HG02884 (cell line): ENCODE data around the gene RET.

Source experiments
- ATAC-seq: cut with Tn5 transposase; IDR thresholded peaks from one replicate; pipeline ENCODE4 v1.9.1; 2021; ENCODE audit warnings: mild to moderate bottlenecking, moderate library complexity; ENCODE audit not compliant: unreplicated experiment

Gene RET

DNA sequence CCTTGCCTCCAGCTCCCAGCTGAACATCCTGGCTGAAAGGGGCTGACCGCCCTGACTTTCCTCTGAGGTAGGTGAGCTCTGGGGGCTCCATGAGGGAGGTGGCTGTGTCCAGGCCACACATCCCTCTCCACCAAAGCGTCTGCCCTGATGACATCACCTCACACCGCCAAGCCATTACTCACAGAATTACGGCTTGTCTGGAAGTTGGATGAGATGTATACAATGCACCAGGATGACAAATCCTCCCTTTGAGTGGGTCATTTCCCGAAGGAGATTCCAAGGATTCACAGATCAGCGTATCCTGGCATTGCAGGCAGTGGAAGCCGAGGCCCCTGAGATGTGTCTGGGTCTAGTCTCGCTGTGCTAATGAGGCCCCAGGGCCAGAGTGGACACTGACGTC is 15.1 kb upstream of the RET start:
- ATAC-seq = no peak

DNA sequence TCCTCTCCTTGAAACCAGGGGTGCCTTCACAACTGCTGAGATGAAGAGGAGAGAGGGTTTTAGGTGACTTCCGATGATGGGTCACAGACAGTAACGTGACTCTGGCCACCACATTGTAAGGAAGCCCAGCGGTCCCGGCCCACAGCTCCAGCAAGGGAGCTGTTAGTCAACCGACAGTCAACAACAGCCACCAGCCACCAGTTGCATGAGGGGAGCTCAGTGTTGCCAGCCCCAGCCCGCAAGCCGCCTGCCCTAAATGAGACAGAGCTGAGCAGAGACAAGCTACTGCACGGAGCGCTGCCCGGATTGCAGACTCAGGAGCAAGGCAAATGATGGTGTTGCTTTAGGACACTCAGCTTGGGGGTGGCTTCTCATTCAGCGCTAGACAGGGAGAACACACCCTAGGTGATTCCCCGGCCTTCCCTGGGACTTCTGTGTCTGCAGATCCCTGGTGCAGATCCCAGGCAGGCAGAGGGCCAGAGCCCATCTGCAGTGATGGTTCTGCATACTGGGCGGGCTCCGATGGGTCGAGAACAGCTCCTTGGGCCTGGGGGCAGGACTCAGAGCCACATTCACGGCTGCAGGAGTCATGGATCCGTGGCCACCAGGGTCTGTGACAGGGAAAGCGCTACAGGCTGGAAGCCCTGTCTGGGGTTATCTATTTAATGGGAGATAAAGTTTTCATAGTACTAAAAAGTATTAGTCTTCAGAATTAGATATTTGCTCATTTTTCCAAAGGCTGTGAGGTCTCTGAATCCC is 14.3 kb upstream of the RET start:
- ATAC-seq = no peak

DNA sequence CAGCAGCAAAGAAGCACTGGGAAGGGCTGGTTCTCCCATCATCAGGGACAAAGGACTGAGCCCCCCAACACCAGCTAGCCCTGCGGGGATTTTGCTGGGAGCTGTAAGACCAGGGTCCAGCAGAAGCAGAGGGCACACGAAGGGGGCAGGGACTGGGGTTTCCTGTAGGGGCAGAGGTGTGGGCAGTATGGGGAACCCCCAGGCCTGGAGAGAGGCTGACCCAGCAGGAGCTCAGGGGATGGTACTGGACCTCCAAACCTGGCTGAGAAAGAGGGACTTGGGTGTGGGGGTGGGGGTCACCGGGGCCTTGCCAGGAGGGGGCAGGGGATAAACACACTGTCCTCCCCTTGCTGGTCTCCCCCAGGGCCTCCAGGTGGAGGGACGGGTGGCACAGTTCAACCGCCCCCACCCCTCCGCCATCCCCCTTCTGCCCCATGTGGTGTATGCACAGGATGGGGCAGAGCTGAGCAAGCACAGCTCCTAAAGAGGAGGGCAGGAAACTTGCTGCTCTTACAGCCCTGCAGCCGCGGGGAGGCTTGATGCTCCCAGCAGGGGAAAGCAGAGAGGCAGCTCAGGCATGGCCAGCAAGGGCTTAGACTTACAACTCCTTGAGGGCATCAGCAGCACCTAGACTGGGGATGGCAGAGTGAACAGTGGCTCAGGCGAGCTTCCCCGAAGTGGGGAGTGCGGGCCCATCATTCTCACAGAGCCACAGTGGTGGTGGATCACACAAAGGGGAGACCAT is 12.4 kb upstream of the RET start:
- ATAC-seq = no peak

DNA sequence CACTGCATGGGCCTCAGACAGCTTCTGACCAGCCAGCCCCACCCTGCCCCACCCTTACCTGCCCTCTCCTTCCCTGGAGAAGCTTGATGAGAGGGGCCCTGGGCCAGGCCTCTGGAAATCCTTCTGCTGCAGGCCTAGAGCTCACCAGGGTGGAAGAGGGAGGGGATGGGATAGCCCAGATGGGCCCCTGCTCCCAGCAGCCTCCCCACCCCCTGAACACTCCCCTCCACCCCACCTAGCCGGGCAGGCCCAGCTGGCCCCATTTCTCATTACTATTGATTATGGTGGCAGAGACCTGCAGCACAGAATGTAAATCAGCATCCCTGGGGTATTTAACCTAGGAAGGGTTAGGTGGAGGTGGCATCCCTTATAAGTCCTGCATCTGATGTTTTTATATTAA is 11.6 kb upstream of the RET start:
- no peak for ATAC-seq

DNA sequence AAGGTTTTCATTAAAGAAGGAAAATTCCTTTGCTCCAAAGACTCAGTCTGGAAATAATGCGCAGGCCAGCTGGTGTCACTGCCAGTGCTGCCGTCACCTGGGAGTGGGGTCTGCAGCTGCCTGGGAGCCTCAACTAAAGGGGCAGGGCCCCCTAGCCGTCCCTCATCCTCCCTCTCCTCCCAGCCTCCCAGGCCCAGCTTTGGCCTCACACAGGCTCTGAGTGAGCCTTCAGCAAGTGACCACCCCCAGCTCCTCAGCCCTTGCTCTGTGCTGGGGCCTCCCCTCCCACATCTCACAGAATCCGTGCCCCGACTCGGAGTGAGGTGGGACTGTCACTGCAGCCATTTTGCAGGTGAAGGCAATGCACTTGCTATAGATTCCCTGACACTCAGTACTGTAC is 11.1 kb upstream of the RET start:
- no peak for ATAC-seq

DNA sequence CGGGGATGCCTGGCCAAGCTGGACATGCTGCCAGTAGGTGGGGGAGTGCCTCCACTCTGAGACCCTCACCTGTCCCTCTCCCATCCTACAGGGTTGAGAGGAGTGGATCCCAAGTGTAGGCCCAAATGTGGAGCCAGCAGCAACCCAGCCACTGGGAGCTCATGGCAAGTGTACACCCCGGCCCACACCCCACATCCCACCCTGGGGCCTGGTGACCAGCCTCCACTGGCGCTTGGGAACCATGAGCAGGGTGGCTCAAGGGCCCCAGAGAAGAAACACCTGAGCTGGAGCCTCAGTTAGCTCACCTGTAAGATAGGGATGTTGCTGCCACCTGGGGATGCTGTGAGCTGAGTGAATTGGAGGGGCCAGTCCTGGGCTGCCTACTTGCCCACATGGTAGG is 10.4 kb upstream of the RET start:
- ATAC-seq = no peak

DNA sequence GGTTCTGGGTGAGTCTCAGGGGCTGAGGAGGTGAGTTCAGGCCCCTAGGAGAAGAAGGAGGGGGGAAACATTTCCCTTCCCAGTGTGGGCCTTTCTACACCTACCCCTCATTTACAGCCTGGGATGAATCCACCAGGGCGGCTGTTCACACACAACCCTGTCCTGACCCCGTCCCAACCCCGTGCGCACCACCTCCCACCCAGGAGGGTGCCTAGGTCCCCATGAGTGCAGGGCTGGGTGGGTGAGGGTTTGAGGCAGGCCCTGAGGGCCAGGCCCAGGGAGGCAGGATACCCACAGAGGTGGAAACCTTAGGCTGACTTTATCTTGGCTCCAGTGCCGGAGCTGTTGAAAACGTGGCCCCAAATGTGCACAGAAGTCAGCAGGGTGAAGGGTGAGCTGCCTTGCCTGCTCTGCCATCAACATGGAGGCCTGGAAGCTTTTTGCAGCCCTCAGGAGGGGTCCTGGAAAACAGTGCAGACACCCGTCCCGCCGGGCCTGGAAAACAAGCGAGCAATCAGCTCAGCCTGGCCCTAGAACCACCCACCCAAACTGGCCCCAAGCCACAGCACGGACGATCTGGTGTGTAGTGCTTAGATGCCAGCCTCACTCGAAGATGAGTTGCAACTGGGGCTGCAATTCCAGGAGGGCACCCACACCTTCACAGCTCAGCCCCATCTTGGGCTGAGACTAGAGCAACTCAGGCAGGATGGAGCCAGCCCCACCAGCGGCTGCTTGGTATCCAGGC is 9.3 kb upstream of the RET start:
- ATAC-seq = no peak

DNA sequence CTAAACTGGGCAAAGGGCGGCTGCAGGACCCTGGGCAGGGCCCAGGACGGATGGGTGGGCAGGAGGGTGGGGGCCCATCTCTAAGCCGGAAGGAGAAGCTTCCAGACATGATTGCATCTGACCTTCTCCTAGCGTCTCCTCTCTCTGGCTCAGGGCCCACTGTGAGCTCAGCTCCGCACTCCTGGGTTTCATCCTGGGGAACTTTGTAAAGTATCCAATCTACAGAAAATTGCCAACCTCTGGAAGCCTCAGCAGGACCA is 8.8 kb upstream of the RET start:
- no peak for ATAC-seq

DNA sequence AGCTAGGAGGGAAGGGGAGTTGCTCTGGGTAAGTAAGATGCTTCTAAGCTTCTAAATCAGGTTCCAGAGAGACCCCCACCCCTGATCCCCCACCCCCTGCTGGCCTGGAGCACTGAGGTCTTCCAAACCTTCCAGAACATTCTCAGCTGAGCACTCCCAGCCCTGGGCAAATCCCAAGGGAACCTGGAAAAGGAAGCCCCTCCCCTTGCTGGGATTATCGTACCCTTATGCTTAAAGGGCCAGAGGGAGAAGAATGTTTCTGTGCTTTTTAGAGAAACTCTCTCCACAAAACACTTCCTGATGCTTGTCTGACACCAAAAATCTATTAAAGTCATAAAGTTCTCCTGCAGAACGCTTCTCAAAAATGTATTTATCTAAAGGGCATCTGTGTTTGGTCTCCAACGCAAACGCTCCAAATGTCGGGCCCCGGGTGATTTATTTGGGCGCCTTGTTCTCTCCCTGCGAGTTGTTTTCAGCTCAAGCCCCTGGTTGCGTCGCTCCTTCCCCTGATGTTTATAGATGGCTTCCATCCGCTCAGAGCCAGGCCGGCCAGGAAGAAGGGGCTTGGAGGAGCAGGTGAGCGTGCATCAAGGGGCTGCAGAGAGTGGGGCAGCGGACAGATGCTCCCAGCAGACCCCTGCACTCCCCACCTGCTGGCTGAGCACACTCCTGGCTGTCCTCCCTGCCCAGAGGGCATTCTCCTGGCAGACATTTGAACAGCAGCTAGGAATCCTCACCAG is 8.2 kb upstream of the RET start:
- no peak for ATAC-seq

DNA sequence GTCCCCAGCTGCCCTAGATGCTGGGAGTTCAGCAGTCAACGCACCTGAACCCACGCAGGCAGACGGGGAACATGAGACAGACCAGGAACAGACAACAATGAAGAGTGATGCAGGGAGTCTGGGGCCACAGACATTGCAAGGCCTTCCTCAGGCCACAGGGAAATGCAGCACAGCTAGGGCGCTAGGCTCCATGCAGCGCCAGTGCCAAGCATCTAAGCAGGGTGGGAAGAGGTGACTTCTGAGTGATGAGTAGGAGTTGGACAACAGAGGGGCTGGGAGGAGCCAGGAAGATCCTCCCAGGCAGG is 7.7 kb upstream of the RET start:
- no peak for ATAC-seq

DNA sequence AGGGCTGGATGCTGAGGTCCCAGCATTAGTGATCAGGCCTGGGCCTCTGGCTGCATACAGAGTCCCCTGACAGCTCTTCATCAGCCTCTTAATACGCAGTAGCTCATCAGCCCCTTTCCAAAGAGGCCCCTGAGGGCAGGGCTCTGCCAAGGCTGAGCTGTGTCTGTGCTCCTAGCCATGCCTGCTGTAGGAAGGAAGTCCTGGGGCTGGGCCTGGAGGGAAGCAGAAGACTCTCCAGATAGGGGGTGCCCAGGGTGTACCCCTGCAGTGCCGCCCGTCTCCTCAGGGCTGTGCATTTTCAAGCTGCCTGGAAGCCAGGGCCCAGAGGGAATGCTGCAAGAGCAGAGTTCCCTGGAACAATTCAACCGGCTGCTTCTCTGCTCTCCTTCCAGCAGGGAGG is 7.3 kb upstream of the RET start:
- no peak for ATAC-seq

DNA sequence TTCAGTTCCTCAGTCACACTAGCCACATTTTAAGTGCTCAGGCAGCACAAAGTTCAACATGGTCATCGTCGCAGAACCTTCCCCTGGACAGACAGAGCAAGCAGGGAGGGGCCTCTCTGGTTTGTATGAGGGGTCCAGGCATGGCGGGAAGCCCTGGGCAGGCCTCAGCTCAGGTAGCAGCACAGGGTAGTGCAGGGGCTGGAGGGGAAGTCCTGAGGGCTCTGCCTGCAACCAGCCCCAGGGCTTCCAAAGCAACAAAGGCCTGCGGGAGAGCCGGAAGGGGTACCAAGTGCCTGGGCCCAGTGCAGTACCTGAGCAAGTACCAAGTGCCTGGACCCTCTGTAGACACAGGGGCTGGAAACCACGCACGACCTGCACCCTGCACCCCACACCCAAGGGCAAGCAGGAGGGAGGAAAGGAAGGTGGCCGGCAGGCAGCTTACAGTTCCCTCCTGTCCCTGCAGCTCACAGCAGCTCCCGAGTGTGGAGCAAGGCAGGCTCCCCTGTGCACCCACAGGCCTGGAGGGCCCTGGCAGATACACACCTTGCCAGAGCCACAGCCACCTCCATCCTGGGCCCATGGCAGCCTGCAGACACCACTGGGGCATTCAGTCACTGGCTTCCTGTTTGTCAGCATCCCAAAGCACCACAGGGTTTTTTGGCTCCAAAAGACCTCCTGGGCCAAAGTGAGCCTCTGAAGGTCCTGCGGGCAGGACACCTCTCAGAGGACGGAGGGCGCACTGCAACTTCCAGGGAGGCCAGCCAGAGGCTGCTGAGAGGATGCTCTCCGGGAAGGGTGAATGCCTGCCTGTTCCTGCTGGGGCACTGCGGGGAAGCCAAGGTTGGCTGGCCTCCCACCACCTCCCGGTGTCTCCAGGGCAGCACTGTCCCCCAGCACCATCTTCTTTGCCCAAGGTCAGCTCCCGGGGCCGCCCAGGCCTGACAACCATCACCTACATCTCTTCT is 6.5 kb upstream of the RET start:
- no peak for ATAC-seq

DNA sequence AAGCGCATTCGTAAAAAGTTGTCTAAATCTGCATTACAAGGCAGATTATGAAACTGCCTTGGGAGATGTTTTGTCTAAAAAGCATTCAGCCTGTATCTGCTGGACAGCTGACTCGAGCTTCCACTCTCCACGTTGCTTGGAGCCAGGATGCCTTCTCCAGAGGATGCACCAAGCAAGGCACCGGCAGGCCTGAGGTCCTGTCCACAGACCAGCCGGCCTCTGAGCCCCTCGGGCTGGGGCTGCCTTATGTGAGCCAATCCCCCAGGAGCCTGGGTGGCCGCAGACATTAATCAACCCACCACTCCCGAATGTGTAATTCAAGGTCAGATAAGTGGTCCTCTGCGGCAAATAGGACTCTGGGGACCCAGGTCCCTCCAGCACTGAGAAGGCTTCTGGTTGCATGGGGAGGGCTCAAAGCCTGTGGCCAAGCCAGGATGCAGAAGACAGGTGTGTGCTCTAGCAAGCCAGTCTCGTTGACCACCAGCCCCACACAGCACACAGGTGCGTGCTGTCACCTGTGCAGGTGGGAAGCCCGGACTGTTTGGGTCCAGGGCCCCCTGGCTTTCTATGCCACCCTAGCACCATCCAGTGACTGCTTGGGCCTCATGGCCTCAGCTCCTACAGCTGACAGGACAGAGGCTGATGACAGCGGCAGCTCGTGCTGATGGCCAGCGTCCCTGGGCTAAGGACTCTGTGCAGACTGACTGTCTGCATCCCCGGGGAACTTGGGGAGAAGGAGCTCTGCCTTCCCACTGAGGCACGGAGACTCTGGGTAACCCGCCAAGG is 4.8 kb upstream of the RET start:
- ATAC-seq = no peak

DNA sequence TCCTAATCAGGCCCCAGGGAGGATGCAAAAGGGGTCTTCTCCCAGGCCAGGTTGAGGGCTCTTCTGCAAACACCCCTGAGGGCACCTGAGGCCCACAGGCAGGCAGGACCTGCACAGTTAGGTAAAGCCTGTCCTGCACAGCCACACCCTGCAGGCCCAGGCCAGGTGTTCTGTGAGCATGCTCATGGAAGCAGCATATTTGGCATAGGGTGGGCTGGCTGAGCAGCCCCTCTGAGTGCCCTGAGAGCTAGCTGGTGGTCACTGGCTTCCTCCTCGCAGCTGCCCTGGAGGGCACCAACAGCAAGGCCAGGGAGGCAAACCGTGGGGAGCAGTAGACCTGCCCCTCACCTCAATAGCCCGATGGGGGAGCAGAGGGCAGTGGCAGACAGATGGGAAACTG is 3.7 kb upstream of the RET start:
- no peak for ATAC-seq

DNA sequence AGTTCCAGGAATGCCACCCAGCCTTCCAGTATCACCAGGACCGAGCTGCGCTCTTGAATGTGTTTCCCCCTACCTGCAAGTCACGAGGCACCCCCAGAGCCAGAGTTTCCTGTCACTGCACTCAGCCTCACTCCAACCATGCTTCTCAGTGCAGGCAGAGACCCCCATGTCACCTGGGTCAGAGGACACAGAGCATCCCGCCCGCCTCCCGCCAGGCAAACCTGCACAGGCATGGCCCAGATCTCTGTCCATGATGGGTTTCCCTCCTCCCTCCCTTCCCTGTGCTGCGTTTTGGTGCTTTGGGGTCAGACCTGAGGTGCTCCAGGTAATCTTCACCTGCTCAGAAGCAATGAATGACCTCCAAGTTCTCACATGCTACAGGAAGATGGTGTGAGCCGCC is 3.1 kb upstream of the RET start:
- ATAC-seq = no peak

DNA sequence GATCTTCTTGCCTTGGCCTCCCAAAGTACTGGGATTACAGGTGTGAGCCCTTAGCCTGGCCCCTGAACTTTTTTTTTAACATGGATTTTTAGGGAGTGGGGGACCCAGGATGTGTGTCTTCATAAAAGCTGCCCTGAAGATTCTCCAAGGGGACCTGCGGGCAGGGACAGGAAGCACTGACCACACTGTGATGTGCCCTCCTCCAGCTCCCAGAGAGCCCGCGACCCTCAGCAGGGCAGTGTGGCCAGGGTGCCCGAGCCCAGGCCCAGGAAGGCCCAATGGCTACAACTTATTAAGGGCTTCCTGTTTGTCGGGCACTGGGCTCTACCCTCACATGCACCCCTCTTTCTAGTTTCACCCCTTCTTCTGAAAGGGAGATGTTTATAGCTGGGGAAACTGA is 2.5 kb upstream of the RET start:
- no peak for ATAC-seq

DNA sequence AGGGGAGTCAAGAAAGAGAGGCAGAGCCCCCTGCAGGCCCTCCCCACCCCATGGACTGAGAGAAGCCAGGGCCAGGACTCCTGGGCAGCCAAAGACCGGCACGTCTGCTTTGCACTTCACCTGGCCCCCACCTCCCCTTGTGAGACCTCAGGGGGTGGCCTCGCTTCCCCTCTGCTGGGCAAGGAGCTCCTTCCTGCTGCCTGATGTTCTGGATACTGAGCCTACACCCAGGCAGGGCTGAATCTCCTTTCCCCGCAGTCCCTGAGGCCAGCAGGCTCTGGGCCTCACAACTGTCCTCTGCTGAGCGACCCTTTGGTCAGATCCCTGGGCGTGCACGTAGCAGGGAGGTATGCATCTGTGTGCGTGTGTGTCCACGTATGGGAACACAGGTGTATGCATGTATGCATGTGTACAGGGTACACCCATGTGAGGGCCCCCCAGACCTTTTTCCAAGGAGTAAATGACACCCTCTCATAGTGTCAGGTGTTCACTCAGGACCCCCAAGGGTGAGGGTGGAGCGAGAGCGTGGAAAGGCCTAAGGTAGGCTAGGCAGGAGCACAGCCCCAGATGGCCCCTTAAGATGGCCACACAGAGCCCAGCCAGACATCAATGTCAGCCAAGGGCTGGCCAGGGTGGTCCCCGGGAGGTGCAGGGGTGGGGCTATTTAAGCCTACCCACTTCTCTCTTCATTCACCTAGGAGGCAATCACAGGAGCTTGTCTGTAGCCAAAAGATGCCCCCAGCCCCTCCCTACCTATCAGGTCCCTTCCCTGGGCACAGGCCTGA is 1.9 kb upstream of the RET start:
- no peak for ATAC-seq

DNA sequence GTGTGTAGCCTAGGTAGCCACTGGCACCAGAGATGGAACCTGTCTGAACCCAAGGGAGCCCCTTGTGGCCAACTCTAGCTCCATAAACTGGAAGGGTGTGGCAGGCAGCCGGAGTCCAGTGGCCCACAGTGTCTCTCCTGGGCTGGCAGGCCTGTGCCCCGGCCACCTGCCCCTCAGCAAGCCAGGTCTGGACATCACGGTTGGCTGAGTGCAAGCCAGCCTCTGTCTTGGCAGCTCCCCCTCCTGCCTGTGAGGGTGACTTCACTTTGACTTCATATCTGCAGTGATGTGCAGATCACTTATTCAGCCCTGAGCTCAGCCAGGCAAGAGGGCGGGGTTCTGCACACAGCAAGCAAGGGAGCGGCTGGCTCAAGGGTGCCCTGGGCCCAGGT is 1.3 kb upstream of the RET start:
- ATAC-seq = no peak

DNA sequence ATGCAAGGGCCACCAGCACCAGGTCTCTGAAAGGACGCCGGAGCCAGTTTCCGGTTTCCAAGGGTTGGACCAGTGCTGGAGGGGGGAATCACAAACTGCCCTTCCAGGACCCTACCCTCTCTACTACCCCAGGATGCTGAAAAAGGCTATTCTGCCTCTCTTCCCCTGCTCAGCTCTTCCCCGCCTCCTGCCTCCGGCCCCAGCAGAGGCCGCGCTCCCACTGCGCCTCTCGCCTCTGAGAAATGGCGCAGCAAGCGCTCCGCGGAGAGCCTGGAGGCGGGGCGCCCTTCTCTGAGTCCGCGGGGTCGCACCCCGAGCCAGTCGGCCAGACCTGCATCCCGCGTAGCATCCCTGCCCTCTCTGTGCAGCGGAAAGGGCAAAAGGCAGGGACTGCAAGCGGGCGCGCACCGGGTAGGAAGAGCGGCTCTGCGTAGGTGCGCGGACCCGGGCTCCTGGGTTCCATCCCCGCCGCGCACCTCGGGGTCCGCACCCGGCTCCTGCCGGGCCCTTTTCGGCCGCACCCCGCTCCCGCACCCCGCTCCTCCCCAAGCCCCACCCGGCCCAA is 476 bp upstream of the RET start:
- no peak for ATAC-seq
